Measurements from ENCODE around the gene MICAL1.

MICAL1 gene

GRCh38 chr6:109491207-109491938, 35.8 kb upstream of the MICAL1 start:
- ChIA-PET POLR2A (interaction anchor here (0.6 to 1.6 kb wide), 3 partner anchors 50 to 397 kb away, joined by 4 to 5 read pairs (median 5); partner anchors contain the start of genes PPIL6, SESN1 and SMPD2), CTCF (interaction anchor here (0.6 kb wide), 1 partner anchor 71 kb away, joined by 3 read pairs; no protein-coding TSS in a partner anchor)
- no peaks in the 10 kb centered on the region for H3K9me3 ChIP-seq (ENCODE audit: control insufficient read depth, insufficient read depth, low read depth, low read length)
- TF ChIP-seq ZBTB44 (tag by site-specific recombination; IDR thresholded peaks at IDR 0.05) (0 out of 2 replicates have a peak, but pooled peaks have one; percentile 44), ZBTB17 (tag by site-specific recombination; IDR thresholded peaks at IDR 0.05) (peak; percentile 39; the same call in 1 of the 2 replicates), TRIM28 (IDR thresholded peaks at IDR 0.05; ENCODE audit: borderline replicate concordance, low read length) (peak; percentile 72), PRDM1 (tag by site-specific recombination; IDR thresholded peaks at IDR 0.05) (peak; percentile 52; the same call in 1 of the 2 replicates), ZFP69B (tag by site-specific recombination; IDR thresholded peaks at IDR 0.05) (no peak), ZNF580 (tag by site-specific recombination; IDR thresholded peaks at IDR 0.05) (no peak), ZNF121 (tag by site-specific recombination; IDR thresholded peaks at IDR 0.05) (no peak), ZNF311 (tag by site-specific recombination; IDR thresholded peaks at IDR 0.05; ENCODE audit: borderline replicate concordance) (no peak), ZNF610 (tag by site-specific recombination; IDR thresholded peaks at IDR 0.05; ENCODE audit: borderline replicate concordance) (no peak), ZNF394 (tag by site-specific recombination; IDR thresholded peaks at IDR 0.05; ENCODE audit: borderline replicate concordance) (peak; percentile 74; the same call in 1 of the 2 replicates), ZNF571 (tag by site-specific recombination; IDR thresholded peaks at IDR 0.05) (no peak), REST (tag by site-specific recombination; IDR thresholded peaks at IDR 0.05) (0 out of 2 replicates have a peak, but pooled peaks have one; percentile 18), ZNF2 (tag by site-specific recombination; IDR thresholded peaks at IDR 0.05) (no peak), ZNF155 (tag by site-specific recombination; IDR thresholded peaks at IDR 0.05) (no peak), ZNF624 (tag by site-specific recombination; IDR thresholded peaks at IDR 0.05) (no peak), ZNF148 (tag by site-specific recombination; IDR thresholded peaks at IDR 0.05; ENCODE audit: borderline replicate concordance) (no peak), KLF7 (tag by site-specific recombination; IDR thresholded peaks at IDR 0.05; ENCODE audit: borderline replicate concordance) (no peak), ZNF416 (tag by site-specific recombination; IDR thresholded peaks at IDR 0.05) (no peak), ZNF518A (tag by site-specific recombination; conservative IDR thresholded peaks at IDR 0.05; ENCODE audit: low read depth) (0 out of 2 replicates have a peak, but pooled peaks have one; percentile 16), SP3 (tag by site-specific recombination; IDR thresholded peaks at IDR 0.05) (no peak), ZNF112 (tag by site-specific recombination; IDR thresholded peaks at IDR 0.05) (no peak), ZNF398 (tag by site-specific recombination; IDR thresholded peaks at IDR 0.05) (no peak)

More at GRCh38 chr6:109491207-109491938, 35.8 kb upstream of the MICAL1 start:
- H3K27ac ChIP-seq (ENCODE audit: extremely low read depth, low read depth, low read length), result no peak overlapping the region
- peaks cover 7% of the 10 kb centered on the region for H3K4me1 ChIP-seq (ENCODE audit: control insufficient read depth, insufficient read depth, low read length)
- no peaks in the 10 kb centered on the region for H3K36me3 ChIP-seq (ENCODE audit: control insufficient read depth in 2 of 2, insufficient read depth in 1 of 2, low read length in 2 of 2)
- no peak overlapping the region for H3K4me3 ChIP-seq (ENCODE audit: low read depth, low read length)
